ENCODE measurements around the gene GFI1B. TPM values are rescaled to one million over a fixed set of nuclear protein-coding genes. Genes with fewer than 3 reads are reported as not detected.

The GFI1B gene
- total and polyA plus RNA-seq, 2 donors (not counting 1 experiment from before 2014, with no cell fraction given) = under 0.01 to 0.06 TPM

DNA sequence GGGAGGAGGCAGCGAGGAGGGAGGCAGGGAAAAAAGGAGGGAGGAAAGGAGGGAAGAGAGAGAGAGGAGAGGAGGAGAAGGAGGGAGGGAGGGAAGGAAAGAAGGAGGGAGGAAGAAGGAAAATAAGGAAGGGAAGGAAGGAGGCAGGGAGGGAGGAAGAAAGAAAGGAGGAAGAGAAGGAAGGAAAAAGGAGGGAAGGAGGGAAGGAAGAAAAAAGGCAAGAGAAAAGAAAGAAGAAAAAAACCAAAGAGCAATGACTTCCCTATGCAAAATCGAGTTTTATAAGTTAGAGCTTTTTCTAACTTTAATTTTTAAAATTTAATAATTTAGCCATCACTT is 413 bp upstream of the GFI1B start:
- no peak overlapping the region for H3K27ac ChIP-seq (ENCODE audit: insufficient read depth, low read length)
- no peak overlapping the region for H3K4me2 ChIP-seq (ENCODE audit: extremely low read depth, insufficient read depth, low read length)
- no peaks in the 10 kb centered on the region for H3K4me1 ChIP-seq (ENCODE audit: control insufficient read depth, extremely low read depth, insufficient read depth, low read length)
- H3K27me3 ChIP-seq (ENCODE audit: control insufficient read depth, insufficient read depth, low read length) = peaks cover 20% of the 10 kb centered on the region
- H3K4me3 ChIP-seq (replicated peaks in 1 of 4; ENCODE audit: control extremely low read depth in 1 of 4, insufficient read depth in 1 of 4, low read depth in 3 of 4, low read length in 4 of 4) = no peak overlapping the region
- no peak overlapping the region for H2AFZ ChIP-seq (ENCODE audit: low read length)
- no peaks in the 10 kb centered on the region for H3K79me2 ChIP-seq (ENCODE audit: control insufficient read depth, insufficient read depth, low read length)
- no peaks in the 10 kb centered on the region for H3K36me3 ChIP-seq (ENCODE audit: control insufficient read depth, insufficient read depth, low read length)
- no peak for DNase-seq (ENCODE audit: low read depth in 2 of 2)
- H4K20me1 ChIP-seq (ENCODE audit: control insufficient read depth, extremely low read depth, insufficient read depth, low read length) = no peaks in the 10 kb centered on the region
- H3K9me3 ChIP-seq (ENCODE audit: control insufficient read depth, insufficient read depth, low read depth, low read length) = no peaks in the 10 kb centered on the region
- TF ChIP-seq CTCF (conservative IDR thresholded peaks at IDR 0.05 in 1 of 2, IDR thresholded peaks at IDR 0.05 in 1 of 2; ENCODE audit: low read depth in 1 of 2, low read length in 2 of 2) = no peak
- peak; percentile 1 for TF ChIP-seq EZH2 (IDR thresholded peaks at IDR 0.05; ENCODE audit: low read length, missing control alignments)
- no peak overlapping the region for H3K9ac ChIP-seq (ENCODE audit: insufficient read depth, low read length)

- no peak for DNase-seq (ENCODE audit: low read depth in 2 of 2)
- Histone ChIP-seq H3K36me3 (ENCODE audit: control insufficient read depth, insufficient read depth, low read length) (no peaks in the 10 kb centered on the region), H3K79me2 (ENCODE audit: control insufficient read depth, insufficient read depth, low read length) (no peaks in the 10 kb centered on the region), H3K4me3 (replicated peaks in 1 of 4; ENCODE audit: control extremely low read depth in 1 of 4, insufficient read depth in 1 of 4, low read depth in 3 of 4, low read length in 4 of 4) (no peak overlapping the region), H3K9me3 (ENCODE audit: control insufficient read depth, insufficient read depth, low read depth, low read length) (no peaks in the 10 kb centered on the region), H3K4me2 (ENCODE audit: extremely low read depth, insufficient read depth, low read length) (no peak overlapping the region), H3K27ac (ENCODE audit: insufficient read depth, low read length) (no peak overlapping the region), H2AFZ (ENCODE audit: low read length) (no peak overlapping the region), H4K20me1 (ENCODE audit: control insufficient read depth, extremely low read depth, insufficient read depth, low read length) (no peaks in the 10 kb centered on the region), H3K27me3 (ENCODE audit: control insufficient read depth, insufficient read depth, low read length) (peaks cover 27% of the 10 kb centered on the region), H3K9ac (ENCODE audit: insufficient read depth, low read length) (no peak overlapping the region), H3K4me1 (ENCODE audit: control insufficient read depth, extremely low read depth, insufficient read depth, low read length) (no peaks in the 10 kb centered on the region)
- TF ChIP-seq CTCF (conservative IDR thresholded peaks at IDR 0.05 in 1 of 2, IDR thresholded peaks at IDR 0.05 in 1 of 2; ENCODE audit: low read depth in 1 of 2, low read length in 2 of 2) (no peak), EZH2 (IDR thresholded peaks at IDR 0.05; ENCODE audit: low read length, missing control alignments) (no peak)
Measured at GRCh38 chr9:132980157-132980556, 1.7 kb downstream of the GFI1B start.

DNA sequence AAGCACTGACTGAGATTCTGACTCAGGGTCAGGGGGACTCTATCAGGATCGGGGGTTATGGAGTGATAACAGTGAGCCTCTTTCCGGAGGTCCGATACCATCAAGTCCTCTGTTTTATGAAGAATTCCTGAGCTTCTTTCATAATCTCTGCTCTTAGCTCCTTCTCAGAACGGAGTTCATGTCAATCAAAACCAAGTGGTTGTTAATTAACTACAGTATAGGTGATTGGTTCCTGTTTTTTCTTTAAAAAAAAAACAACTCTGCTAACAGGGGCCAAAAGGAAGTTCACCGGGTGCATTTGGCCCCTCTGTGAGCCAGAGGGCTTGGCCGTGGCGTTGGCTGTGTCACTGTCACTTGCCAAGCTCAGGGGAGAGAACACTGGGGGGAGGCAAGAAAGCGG is 4.0 kb downstream of the GFI1B start:
- Histone ChIP-seq H3K4me1 (ENCODE audit: control insufficient read depth, extremely low read depth, insufficient read depth, low read length) (no peaks in the 10 kb centered on the region), H3K27ac (ENCODE audit: insufficient read depth, low read length) (no peak overlapping the region), H4K20me1 (ENCODE audit: control insufficient read depth, extremely low read depth, insufficient read depth, low read length) (no peaks in the 10 kb centered on the region), H3K9ac (ENCODE audit: insufficient read depth, low read length) (no peak overlapping the region), H3K27me3 (ENCODE audit: control insufficient read depth, insufficient read depth, low read length) (peaks cover 24% of the 10 kb centered on the region), H3K79me2 (ENCODE audit: control insufficient read depth, insufficient read depth, low read length) (no peaks in the 10 kb centered on the region), H3K36me3 (ENCODE audit: control insufficient read depth, insufficient read depth, low read length) (no peaks in the 10 kb centered on the region), H3K4me2 (ENCODE audit: extremely low read depth, insufficient read depth, low read length) (no peak overlapping the region), H3K4me3 (replicated peaks in 1 of 4; ENCODE audit: control extremely low read depth in 1 of 4, insufficient read depth in 1 of 4, low read depth in 3 of 4, low read length in 4 of 4) (no peak overlapping the region), H2AFZ (ENCODE audit: low read length) (no peak overlapping the region), H3K9me3 (ENCODE audit: control insufficient read depth, insufficient read depth, low read depth, low read length) (no peaks in the 10 kb centered on the region)
- TF ChIP-seq CTCF (conservative IDR thresholded peaks at IDR 0.05 in 1 of 2, IDR thresholded peaks at IDR 0.05 in 1 of 2; ENCODE audit: low read depth in 1 of 2, low read length in 2 of 2) (no peak), EZH2 (IDR thresholded peaks at IDR 0.05; ENCODE audit: low read length, missing control alignments) (no peak)
- DNase-seq (ENCODE audit: low read depth in 2 of 2) = no peak

All from fibroblast of lung (primary cell).